ENCODE data around the gene SPATA13. TPM values are rescaled to one million over a fixed set of nuclear protein-coding genes. Genes with fewer than 3 reads are reported as not detected.
A peak's percentile ranks its signal among the peaks of the same experiment; 100 is the strongest.
"Not testable (repeated sequence)": the region's sequence is repeated elsewhere in the genome, so short reads cannot be mapped to it uniquely, and the experiment has no call there.

Gene SPATA13
- total RNA-seq = 52.7 TPM

- DNase-seq (ENCODE audit: low spot score) = peak; percentile 95
Observed at GRCh38 chr13:24160458-24161009, at the start of gene SPATA13. SPATA13 (plus strand) TSS chr13:24160720; CDS start chr13:24222930, 62,210 bp downstream.

- DNase-seq (ENCODE audit: low spot score) = no peak
Observed at GRCh38 chr13:24112791-24113190, 47.7 kb upstream of the SPATA13 start.

- no peak for DNase-seq (ENCODE audit: low spot score)
Observed at GRCh38 chr13:24115671-24116070, 44.8 kb upstream of the SPATA13 start.

GRCh38 chr13:24116131-24116530 is 44.4 kb upstream of the SPATA13 start:
- DNase-seq (ENCODE audit: low spot score) = no peak

GRCh38 chr13:24118576-24118975 is 41.9 kb upstream of the SPATA13 start:
- DNase-seq (ENCODE audit: low spot score) = no peak

GRCh38 chr13:24119626-24120508 is 40.7 kb upstream of the SPATA13 start:
- DNase-seq (ENCODE audit: low spot score) = peak; percentile 30

GRCh38 chr13:24122045-24122444 is 38.5 kb upstream of the SPATA13 start:
- not testable (repeated sequence) for DNase-seq (ENCODE audit: low spot score)

- DNase-seq (ENCODE audit: low spot score) = no peak
Observed at GRCh38 chr13:24122569-24122968, 38.0 kb upstream of the SPATA13 start.

- DNase-seq (ENCODE audit: low spot score) = no peak
Observed at GRCh38 chr13:24123761-24124160, 36.8 kb upstream of the SPATA13 start.

- DNase-seq (ENCODE audit: low spot score) = no peak
Observed at GRCh38 chr13:24124789-24125476, 35.6 kb upstream of the SPATA13 start.

- peak; percentile 72 for DNase-seq (ENCODE audit: low spot score)
Observed at GRCh38 chr13:24127116-24127631, 33.3 kb upstream of the SPATA13 start.

- DNase-seq (ENCODE audit: low spot score) = no peak
Observed at GRCh38 chr13:24128112-24128511, 32.4 kb upstream of the SPATA13 start.

GRCh38 chr13:24128962-24129361 is 31.6 kb upstream of the SPATA13 start:
- no peak for DNase-seq (ENCODE audit: low spot score)

- no peak for DNase-seq (ENCODE audit: low spot score)
Observed at GRCh38 chr13:24129914-24130774, 30.4 kb upstream of the SPATA13 start.

- no peak for DNase-seq (ENCODE audit: low spot score)
Observed at GRCh38 chr13:24131749-24132148, 28.8 kb upstream of the SPATA13 start.

- DNase-seq (ENCODE audit: low spot score) = no peak
Observed at GRCh38 chr13:24133021-24133795, 27.3 kb upstream of the SPATA13 start.

- DNase-seq (ENCODE audit: low spot score) = no peak
Observed at GRCh38 chr13:24134231-24134630, 26.3 kb upstream of the SPATA13 start.

- no peak for DNase-seq (ENCODE audit: low spot score)
Observed at GRCh38 chr13:24134757-24135156, 25.8 kb upstream of the SPATA13 start.

- no peak for DNase-seq (ENCODE audit: low spot score)
Observed at GRCh38 chr13:24135674-24136300, 24.7 kb upstream of the SPATA13 start.

GRCh38 chr13:24138911-24139310 is 21.6 kb upstream of the SPATA13 start:
- DNase-seq (ENCODE audit: low spot score) = no peak
